Activated T-cell treated with anti-CD3 and anti-CD28 coated beads for 24 hours (primary cell): ENCODE data around the gene ARID1A.

Source experiments
- DNase-seq: peaks from one replicate; pipeline ENCODE4 v3.0.0-alpha.2; 2020; ENCODE audit warnings: low read depth

The ARID1A gene

GRCh38 chr1:26761217-26761616 is 65.4 kb downstream of the ARID1A start:
- DNase-seq, result no peak

- DNase-seq, result no peak
These were observed 71.9 kb downstream of the ARID1A start for GRCh38 chr1:26767714-26768113.

GRCh38 chr1:26768755-26769154 is 72.9 kb downstream of the ARID1A start:
- no peak for DNase-seq

- no peak for DNase-seq
These were observed 75.4 kb downstream of the ARID1A start for GRCh38 chr1:26771285-26771642.

- no peak for DNase-seq
These were observed 76.0 kb downstream of the ARID1A start for GRCh38 chr1:26771643-26772321.

- no peak for DNase-seq
These were observed 76.9 kb downstream of the ARID1A start for GRCh38 chr1:26772687-26773086.

- DNase-seq, result no peak
These were observed 78.6 kb downstream of the ARID1A start for GRCh38 chr1:26774462-26774861.

GRCh38 chr1:26775666-26776065 is 79.9 kb downstream of the ARID1A start:
- DNase-seq, result no peak

GRCh38 chr1:26779098-26779668 is 83.4 kb downstream of the ARID1A start:
- no peak for DNase-seq

- DNase-seq, result no peak
These were observed 84.6 kb downstream of the ARID1A start for GRCh38 chr1:26780344-26780957.

- DNase-seq, result no peak
These were observed 85.5 kb downstream of the ARID1A start for GRCh38 chr1:26781206-26781825.

- no peak for DNase-seq
These were observed 86.9 kb downstream of the ARID1A start for GRCh38 chr1:26782521-26783212.

- no peak for DNase-seq
These were observed 87.8 kb downstream of the ARID1A start for GRCh38 chr1:26783646-26784022.

GRCh38 chr1:26784023-26784871 is 88.4 kb downstream of the ARID1A start:
- no peak for DNase-seq

- no peak for DNase-seq
These were observed 89.1 kb downstream of the ARID1A start for GRCh38 chr1:26784886-26785285.

GRCh38 chr1:26785611-26786436 is 90.0 kb downstream of the ARID1A start:
- no peak for DNase-seq

- no peak for DNase-seq
These were observed 90.9 kb downstream of the ARID1A start for GRCh38 chr1:26786437-26787380.

GRCh38 chr1:26787381-26787705 is 91.5 kb downstream of the ARID1A start:
- no peak for DNase-seq

- DNase-seq, result peak; percentile 86
These were observed 92.1 kb downstream of the ARID1A start, which contains the start of gene PIGV for GRCh38 chr1:26787706-26788514. TSS of gene PIGV (plus strand) at chr1:26787950. CDS start at chr1:26790816, 2,866 bp downstream.
